Epithelial cell of proximal tubule (primary cell): ENCODE measurements around the gene ATE1. TPM values are rescaled to one million over a fixed set of nuclear protein-coding genes. Genes with fewer than 3 reads are reported as not detected.

Source experiments
- DNase-seq: peaks from one replicate; pipeline ENCODE4 v3.0.0-alpha.2; 2011; ENCODE audit warnings: low read depth
- H3K4me3 ChIP-seq: 2 replicates; pipeline ENCODE4 v1.5.1; 2011; ENCODE audit warnings: low read depth, mild to moderate bottlenecking, low read length
- CTCF ChIP-seq: conservative IDR thresholded peaks from 2 replicates; pipeline ENCODE4 v1.5.1; 2012; ENCODE audit warnings: low read depth, mild to moderate bottlenecking, low read length
- total RNA-seq: library from RNA; depleted of rRNA; stranded (reverse); fragments of >200 nt; gene quantifications from 2 replicates; pipeline ENCODE4 v1.2.3, GENCODE V29; 2015

ATE1 gene
- total RNA-seq, 1 donor from 2014 or later = 22.7 TPM

- H3K4me3 ChIP-seq = no peak overlapping the region
- no peak for TF ChIP-seq CTCF
- DNase-seq = no peak
Measured at GRCh38 chr10:121891103-121891502, 36.7 kb downstream of the ATE1 start.

GRCh38 chr10:121889212-121889611 is 38.6 kb downstream of the ATE1 start:
- TF ChIP-seq CTCF = no peak
- no peak overlapping the region for H3K4me3 ChIP-seq
- DNase-seq = no peak

- no peak for DNase-seq
- TF ChIP-seq CTCF = peak; percentile 95
- no peak overlapping the region for H3K4me3 ChIP-seq
Measured at GRCh38 chr10:121886997-121887622, 40.7 kb downstream of the ATE1 start.

- TF ChIP-seq CTCF = no peak
- no peak overlapping the region for H3K4me3 ChIP-seq
- no peak for DNase-seq
Measured at GRCh38 chr10:121886181-121886580, 41.6 kb downstream of the ATE1 start.

GRCh38 chr10:121880895-121881294 is 46.9 kb downstream of the ATE1 start:
- DNase-seq = no peak
- no peak for TF ChIP-seq CTCF
- no peak overlapping the region for H3K4me3 ChIP-seq

GRCh38 chr10:121879476-121879875 is 48.4 kb downstream of the ATE1 start:
- TF ChIP-seq CTCF = no peak
- DNase-seq = no peak
- H3K4me3 ChIP-seq = no peak overlapping the region

GRCh38 chr10:121873236-121873635 is 54.6 kb downstream of the ATE1 start:
- DNase-seq = no peak
- TF ChIP-seq CTCF = no peak
- no peak overlapping the region for H3K4me3 ChIP-seq
